Measurements from ENCODE around the gene MYO3B. TPM values are rescaled to one million over a fixed set of nuclear protein-coding genes. Genes with fewer than 3 reads are reported as not detected.

Gene MYO3B
- total RNA-seq, 1 donor from 2014 or later, result 0.05 TPM

DNA sequence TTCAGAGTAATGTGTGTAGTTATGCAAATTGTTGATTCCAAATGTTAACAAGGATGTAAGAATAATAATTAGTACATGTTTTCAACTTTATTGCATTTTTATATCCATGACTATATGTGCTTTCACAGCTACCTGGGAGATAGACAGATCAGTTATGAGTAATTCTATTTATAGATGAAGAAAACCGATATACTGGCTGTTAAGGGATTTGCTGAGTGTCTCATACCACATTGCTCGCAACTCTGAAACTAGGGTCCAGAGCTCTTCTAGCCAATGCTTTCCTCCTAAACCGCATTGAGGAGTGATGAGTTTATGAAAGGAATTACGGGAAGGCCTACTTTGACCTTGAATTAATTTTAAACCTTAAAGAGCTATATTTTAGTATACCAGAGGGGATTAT is 202.3 kb downstream of the MYO3B start:
- DNase-seq (ENCODE audit: low spot score), result no peak
- intact Hi-C loops (cut with DNase I), result no loop called here

DNA sequence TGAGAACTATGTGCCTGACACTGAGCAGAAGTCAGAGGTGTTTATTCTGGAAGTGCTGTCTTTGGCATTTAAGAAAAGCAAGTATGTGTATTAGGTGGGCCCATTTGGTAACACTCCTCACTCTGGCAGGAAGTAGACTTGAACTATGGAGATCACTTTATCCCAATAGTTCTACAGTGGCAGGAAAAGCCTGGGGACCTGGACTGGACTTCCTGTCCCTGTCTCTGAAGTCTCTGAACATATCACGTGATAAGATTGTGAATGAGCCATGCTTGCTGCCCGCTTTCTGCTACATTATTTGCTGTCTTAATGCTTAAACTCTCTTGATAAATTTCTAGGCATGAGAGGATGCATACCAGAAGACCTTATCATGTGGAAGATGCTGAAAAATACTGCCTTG is 203.7 kb downstream of the MYO3B start:
- intact Hi-C loops (cut with DNase I), result no loop called here
- no peak for DNase-seq (ENCODE audit: low spot score)

DNA sequence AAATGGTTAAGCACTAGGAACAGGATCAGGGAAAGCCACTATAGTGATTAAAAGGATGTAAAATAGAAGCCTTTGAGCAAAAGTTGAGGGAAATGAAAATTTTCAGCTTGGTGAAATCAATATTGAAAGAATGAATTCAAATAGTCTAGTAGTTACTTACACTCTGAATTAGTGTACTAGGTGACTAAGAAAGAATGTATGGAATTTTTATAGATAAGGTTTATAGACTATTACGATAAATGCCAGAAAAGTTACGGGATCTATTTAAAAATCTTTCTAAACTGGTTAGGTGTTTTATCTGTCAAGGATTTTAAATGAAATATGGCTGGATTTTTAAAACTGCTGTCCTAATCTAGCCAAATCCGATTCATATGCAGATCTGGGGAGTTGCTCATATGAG is 208.6 kb downstream of the MYO3B start:
- DNase-seq (ENCODE audit: low spot score), result no peak
- intact Hi-C loops (cut with DNase I), result no loop called here

DNA sequence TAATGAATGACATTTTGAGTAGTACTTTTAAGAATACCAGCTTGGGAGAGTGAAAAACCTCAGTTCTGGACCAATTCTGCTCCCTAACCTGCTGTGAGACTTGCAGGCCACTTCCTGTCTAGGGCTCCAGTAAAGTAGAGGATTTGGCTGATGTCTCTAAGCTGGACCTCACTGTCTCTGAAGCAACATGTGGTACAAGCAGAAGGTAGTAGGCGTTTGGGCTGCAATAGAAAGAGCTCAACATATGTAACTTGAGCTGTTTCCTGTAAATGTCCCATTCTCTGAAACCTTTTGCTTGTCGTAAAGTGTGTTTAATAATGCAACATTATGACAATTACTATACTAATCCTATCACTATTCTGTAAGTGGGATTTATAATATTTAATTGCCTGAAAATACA is 213.1 kb downstream of the MYO3B start:
- DNase-seq (ENCODE audit: low spot score), result no peak
- intact Hi-C loops (cut with DNase I), result no loop called here

DNA sequence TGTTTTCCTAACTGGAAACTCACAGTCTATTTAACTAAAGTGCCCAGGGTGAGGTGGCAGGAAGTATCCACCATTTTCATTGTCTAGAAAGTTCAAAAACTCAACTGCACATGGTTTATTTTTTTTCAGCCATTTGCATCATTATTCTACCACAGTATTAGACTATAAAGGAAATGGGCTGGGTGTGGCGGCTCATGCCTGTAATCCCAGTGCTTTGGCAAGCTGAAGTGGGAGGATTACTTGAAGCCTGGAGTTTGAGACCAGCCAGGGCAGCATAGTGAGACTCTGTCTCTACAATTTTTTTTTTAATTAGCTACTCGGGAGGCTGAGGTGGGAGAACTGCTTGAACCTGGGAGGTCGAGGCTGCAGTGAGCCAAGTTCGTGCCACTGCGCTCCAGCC is 213.8 kb downstream of the MYO3B start:
- no peak for DNase-seq (ENCODE audit: low spot score)
- intact Hi-C loops (cut with DNase I), result no loop called here

DNA sequence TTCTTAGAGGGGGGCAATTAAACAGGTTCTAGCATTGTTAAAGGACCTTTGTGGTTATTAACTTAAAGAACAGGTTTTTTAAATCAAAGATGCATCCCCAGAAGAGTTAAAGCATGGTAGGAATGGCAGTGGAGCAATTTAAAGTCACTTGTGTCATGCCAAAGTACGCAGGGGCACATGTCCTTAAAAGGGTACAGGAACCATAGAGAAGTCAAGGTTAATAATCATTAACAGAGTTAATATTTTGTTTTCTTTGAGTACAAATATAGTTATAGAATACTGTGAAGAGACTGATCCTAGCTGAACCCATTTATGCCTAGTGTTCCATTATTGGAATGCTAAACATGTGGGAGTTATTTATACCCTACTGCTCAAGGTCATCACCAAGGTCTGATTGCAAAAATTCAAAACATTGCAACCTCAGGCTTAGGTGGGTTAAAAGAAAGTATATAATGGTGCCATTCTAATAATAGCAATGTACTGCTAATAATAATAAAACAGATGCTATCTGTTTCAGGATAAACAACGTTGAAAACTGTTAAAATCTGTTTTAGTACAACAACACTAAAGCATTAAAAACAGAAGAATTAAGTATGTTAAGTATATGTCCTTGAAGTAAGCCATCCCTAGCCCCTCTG is 216.0 kb downstream of the MYO3B start:
- intact Hi-C loops (cut with DNase I), result no loop called here
- no peak for DNase-seq (ENCODE audit: low spot score)

DNA sequence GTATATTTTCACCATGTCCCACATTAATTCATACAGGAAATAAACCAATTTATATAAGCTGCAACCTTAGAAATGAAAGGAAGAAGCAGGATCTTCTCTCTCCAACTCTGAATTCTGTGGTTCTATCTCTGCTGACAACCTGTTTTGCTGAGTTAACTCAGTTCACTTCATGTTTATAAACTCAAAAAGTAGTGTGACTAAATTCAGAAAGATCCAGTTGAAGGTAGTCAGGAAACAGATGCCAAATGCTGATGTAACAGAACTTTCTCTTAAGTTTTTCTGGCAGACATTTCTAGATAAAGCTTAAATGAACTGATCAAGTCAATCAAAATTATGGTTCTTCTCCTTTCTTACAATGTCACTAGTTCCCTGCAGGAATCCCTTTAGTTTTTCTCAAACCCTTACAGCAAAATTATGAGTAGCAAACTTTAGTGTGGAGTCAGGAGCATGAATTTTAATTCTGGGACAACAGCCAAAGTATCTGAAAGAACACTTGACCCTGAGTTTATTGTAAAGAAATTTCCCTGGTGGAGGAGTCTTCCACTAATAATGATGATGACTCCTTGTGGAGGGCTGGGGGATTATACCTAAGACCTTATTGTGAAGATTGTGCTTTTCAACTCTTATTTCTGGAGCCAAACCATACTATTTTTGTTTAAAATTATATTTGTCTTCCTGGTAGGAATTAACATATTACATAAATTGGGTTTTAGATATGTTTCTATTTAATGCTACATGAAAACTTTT is 216.9 kb downstream of the MYO3B start:
- intact Hi-C loops (cut with DNase I), result no loop called here
- no peak for DNase-seq (ENCODE audit: low spot score)

DNA sequence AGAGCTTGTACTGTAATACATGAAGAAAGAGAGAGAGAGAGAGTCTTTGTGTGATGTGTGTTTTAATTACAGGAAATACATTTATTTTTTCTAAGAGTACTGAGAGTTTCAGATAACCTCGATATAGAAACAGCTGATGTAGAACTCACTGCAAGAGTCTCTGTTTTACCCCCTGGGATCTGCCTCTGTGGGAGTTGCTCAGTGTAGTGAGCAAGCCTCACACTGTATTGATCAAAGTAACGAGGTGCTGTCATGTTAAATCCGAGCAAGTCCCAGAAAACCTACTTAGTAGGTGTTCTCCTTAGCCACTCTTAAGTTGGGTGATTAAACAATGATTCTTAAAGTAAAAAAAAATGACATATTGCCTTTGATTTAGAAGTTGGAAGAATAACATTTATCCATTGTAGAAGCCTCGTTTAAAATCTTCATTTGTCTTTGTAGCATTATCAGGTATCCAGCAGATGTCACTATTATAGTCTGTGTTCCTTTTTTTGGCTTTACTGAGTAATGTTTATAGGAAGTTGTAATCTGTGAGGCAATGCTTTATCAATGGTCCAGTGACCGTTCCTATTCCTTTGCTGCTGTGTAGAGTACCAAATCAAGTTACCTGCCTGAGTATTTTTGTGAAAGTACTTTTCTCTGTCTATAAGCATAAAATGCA is 219.0 kb downstream of the MYO3B start:
- intact Hi-C loops (cut with DNase I), result no loop called here
- no peak for DNase-seq (ENCODE audit: low spot score)

DNA sequence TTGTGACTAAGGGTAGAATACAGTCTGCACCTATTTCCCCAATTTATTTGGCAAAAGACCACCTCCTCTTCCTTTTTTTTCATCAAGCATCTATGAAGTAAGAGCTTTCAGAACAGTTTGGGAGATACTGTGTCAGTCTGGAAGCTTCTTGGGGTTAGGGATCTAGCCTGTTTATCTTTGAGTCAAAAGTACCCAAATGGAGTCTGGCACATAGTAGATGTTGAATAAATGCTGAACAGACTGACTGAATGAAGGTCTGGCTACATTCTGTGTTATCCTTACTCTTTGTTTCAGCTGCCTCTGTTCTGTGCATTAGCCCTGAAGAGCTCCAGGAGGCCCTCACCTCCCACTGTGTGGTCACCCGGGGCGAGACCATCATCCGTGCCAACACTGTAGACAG is 223.2 kb downstream of the MYO3B start:
- intact Hi-C loops (cut with DNase I), result loop anchor here (10.0 kb wide), 1 partner anchor 314 kb away; the partner anchor contains the start of gene SP5
- no peak for DNase-seq (ENCODE audit: low spot score)

DNA sequence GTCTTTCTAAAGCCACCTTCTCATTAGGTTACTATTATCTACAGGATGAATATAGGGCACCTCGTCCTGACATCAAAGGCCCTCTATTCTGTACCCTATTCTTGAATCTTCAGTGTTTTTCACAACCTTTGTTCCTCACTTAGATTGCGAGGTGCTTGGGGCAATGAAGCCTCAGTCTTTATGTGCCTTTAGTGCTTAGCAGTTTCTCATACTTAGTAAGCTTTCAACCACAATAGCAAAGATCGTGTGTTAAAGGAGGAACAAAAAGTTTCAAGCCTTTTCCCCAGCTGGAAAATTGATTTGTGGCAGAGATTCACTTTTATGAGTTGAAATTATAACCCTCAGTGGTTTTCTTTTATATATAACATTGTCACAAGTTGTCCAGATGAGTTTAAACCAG is 226.9 kb downstream of the MYO3B start:
- no peak for DNase-seq (ENCODE audit: low spot score)
- intact Hi-C loops (cut with DNase I), result loop anchor here (5.0 to 10.0 kb wide), 2 partner anchors 310 to 407 kb away; partner anchors contain the start of gene SP5

DNA sequence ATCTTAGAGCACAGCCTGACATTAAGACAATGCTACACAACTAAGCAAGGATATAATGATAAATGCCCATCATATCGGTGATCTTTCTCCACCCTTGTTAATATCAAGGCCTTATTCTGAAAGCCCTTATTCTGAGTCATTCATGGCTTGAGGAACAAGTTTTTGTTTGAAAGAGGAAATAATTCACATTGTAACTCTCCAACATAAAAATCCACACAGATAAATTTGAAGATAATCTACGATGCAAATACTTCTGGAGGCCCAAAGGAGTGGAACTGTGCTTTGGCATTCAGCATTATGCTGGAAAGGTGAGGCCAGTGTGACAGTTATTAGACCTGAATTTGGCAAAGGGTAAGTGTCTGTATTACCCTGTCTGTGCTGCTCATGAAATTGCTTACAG is 227.4 kb downstream of the MYO3B start:
- intact Hi-C loops (cut with DNase I), result loop anchor here (5.0 to 10.0 kb wide), 2 partner anchors 309 to 407 kb away; partner anchors contain the start of gene SP5
- no peak for DNase-seq (ENCODE audit: low spot score)

DNA sequence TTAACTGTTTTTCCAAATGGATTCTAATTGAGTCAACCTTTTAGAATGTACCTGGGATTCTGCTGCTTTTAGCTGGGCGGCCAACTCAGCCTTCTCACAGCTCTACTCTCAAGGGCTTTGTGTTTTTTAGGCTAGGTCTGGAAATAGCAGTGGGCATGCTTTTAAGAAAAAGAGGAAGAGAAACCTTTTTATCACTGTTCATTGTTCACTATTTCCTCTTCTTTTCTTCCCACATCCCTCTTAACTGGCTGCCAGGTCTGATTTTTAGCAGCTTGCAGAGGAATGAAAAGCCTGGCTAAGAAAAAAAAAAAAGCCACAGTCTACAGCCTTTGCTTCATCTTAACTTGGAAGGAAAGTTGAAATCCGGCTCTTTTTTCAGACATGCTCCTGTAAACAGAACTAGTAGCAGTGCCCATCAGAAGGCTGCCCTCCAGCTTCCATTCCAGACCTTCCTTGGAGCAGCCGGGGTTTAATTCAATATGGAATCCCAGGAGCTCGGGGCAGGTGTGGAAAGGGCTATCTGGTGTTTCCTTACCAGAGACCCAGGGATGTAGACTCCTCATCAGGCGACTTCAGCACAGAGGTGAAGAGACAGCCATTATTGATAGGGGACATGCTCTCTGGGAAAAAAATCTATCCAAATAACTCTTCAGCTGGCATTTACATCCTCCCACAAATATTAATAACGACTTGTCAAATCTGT is 230.7 kb downstream of the MYO3B start:
- DNase-seq (ENCODE audit: low spot score), result no peak
- intact Hi-C loops (cut with DNase I), result loop anchor here (5.0 to 10.0 kb wide), 2 partner anchors 306 to 404 kb away; partner anchors contain the start of gene SP5

DNA sequence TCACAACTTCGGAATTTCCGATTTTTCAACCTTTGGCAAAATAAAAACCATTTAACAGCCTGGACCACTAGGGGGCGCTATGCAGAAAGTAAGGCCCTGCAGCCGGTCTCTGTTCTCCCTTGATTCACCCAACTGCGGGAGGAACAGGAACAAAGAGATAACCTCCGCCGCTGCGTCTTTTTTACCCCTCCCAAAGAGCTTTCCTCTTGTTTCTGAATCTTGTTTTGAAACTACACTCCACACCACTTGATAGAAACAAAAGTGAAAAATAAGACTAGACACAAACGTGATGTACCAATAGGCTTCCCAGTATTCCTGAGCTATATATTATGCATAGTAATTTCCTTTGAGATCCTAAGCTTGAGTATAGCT is 231.2 kb downstream of the MYO3B start:
- intact Hi-C loops (cut with DNase I), result loop anchor here (5.0 to 10.0 kb wide), 2 partner anchors 306 to 403 kb away; partner anchors contain the start of gene SP5
- DNase-seq (ENCODE audit: low spot score), result no peak

DNA sequence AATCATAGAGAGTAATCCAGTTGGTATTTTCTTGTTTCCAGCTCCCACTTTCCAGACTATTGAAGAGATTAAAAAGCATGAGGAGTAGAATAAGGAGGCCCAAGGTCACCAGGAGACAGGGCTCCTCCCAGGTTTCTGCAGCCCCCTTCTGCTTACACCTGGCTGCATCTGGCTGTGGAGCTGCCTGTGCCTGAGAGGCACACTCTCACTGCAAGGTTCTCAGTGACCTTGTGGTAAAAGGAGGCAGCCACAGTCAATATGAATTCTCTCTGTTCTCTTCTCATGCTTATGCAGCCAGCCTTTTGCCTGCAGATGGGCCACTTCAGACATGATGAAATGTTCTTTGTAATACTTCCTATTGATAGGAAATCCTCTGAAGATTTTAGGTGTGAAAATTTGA is 233.7 kb downstream of the MYO3B start:
- intact Hi-C loops (cut with DNase I), result no loop called here
- DNase-seq (ENCODE audit: low spot score), result no peak

DNA sequence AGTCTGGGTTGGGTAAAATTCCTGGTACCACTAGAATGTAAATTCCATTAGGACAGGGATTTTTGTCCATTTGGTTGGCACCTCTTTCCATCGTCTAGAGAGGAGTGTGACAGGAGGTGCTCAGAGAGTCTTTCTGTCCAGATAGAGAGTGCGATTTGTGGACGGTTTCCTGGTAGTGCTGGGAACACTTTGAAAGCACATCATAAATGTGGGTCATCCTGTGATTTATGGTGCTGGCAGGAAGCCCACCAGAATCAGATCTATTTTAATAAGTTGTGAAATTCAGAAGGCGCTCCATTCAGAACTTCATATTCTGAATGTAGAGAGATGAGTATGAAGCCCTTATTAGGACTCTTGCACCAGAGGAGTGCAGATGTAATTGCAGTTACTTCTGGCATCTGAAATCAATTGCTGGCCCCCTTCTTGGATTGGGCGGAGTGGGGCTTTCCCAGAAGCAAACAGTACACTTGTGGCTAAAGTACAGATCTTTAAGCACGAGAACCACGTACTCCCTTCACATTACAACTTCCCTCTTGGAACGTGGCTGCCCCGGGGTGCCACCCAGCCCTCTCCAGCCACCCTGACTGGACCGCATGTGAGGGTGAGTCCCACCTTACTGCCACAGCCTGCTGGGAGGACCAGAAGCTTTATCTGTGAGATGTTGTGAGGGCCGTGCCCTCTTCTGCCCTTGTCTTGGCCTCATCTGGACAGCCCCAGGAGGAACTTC is 243.2 kb downstream of the MYO3B start:
- no peak for DNase-seq (ENCODE audit: low spot score)
- intact Hi-C loops (cut with DNase I), result no loop called here

DNA sequence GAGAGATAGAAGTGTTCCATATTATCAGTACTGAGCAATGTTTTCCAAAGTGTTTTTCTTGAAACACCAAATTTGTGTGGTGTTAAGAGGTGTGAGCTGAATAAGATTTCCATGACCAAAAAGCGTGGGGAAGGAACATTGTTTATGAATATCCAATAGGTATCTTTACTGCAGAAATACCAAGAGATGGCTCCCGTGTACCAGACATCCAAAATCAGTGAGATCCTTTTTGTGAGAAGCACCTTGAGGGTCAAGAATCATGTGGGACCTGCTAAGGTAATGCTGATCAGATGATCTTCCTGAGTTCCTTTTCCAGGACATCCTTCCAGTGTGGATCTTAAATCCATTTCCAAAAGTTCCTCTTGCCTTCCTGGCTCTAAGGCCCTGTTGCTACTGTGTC is 246.0 kb downstream of the MYO3B start:
- intact Hi-C loops (cut with DNase I), result no loop called here
- no peak for DNase-seq (ENCODE audit: low spot score)

DNA sequence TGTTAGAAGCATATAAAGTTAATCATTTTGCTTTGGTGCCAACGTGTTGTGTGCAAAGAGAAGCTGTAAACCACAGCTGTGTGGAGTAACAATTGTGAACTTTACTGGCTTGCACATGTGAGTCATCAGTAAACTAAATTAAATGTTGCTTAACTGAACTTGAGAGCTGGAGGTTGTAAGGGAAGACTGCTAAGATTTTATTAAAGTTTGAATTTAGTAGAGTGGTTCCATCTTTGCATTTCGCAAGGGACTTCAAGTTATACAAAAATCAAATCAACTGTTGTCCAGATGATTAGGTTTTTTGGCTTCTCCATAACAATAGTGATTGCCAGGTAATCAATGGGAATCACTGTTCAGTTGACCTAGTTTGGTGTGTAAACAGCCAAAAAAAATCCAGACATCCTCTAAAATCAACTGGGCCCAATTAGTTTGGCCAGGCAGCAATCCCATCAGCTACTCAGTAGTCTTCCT is 247.4 kb downstream of the MYO3B start:
- no peak for DNase-seq (ENCODE audit: low spot score)

DNA sequence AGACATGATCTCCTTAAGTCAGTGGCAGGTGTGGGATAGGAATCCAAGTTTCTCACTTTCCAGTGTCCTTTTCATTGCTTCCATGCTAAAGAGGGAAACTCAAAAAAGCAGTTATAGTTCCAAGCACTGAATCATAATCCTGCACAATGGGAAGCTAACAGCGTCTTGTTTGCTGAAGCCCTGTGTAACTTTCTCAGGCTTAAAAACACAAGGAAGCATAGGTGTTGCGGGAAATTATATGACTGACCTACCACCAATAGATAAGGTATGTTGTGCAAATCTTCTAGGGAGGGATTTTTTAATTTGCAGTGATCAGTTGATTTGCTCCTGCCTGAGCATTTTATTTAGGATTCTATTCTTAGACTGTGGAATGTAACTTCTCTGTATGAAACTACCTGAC is 250.9 kb downstream of the MYO3B start:
- DNase-seq (ENCODE audit: low spot score), result no peak
- intact Hi-C loops (cut with DNase I), result no loop called here

More for the DNA sequence above, 247.4 kb downstream of the MYO3B start:
- intact Hi-C loops (cut with DNase I), result no loop called here

DNA sequence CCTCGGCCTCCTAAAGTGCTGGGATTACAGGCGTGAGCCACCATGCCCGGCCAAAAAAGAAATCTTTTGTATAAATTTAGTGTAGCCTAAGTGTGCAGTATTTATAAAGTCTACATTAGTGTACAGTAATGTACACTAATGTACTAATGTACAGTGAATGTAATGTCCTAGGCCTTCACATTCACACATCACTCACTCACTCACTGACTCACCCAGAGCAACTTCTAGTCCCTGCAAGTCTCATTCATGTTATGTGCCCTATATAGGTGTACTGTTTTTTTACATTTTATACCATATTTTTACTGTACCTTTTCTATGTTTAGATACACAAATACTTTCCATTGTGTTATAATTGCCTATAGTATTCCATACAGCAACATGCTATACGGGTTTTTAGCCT is 254.9 kb downstream of the MYO3B start:
- DNase-seq (ENCODE audit: low spot score), result no peak
- intact Hi-C loops (cut with DNase I), result no loop called here
